Ishikawa (cell line): ENCODE results near the gene UCHL3.

Source experiments
- CEBPB ChIP-seq: IDR thresholded peaks from 2 replicates; pipeline ENCODE4 v1.6.1; 2012
- CREB1 ChIP-seq: IDR thresholded peaks from 2 replicates; pipeline ENCODE4 v1.6.1; 2012; ENCODE audit warnings: low read depth
- EGR1 ChIP-seq: IDR thresholded peaks from 2 replicates; pipeline ENCODE4 v1.6.1; 2012
- EP300 ChIP-seq: IDR thresholded peaks from 2 replicates; pipeline ENCODE4 v1.6.1; 2012; ENCODE audit warnings: borderline replicate concordance
- FOXM1 ChIP-seq: IDR thresholded peaks from 2 replicates; pipeline ENCODE4 v1.6.1; 2012; ENCODE audit warnings: low read depth, borderline replicate concordance
- MAX ChIP-seq: IDR thresholded peaks from 2 replicates; pipeline ENCODE4 v1.6.1; 2012
- NFIC ChIP-seq: IDR thresholded peaks from 2 replicates; pipeline ENCODE4 v1.6.1; 2012
- RAD21 ChIP-seq: IDR thresholded peaks from 2 replicates; pipeline ENCODE4 v1.6.1; 2012; ENCODE audit warnings: low read depth
- TAF1 ChIP-seq: IDR thresholded peaks from 2 replicates; pipeline ENCODE4 v1.6.1; 2012; ENCODE audit warnings: low read depth, mild to moderate bottlenecking
- TCF12 ChIP-seq: IDR thresholded peaks from 2 replicates; pipeline ENCODE4 v1.6.1; 2012; ENCODE audit warnings: low read depth
- TEAD4 ChIP-seq: IDR thresholded peaks from 2 replicates; pipeline ENCODE4 v1.6.1; 2012
- USF1 ChIP-seq: IDR thresholded peaks from 2 replicates; pipeline ENCODE4 v1.6.1; 2012
- YY1 ChIP-seq: IDR thresholded peaks from 2 replicates; pipeline ENCODE4 v1.6.1; 2012; ENCODE audit warnings: low read depth
- ZBTB7A ChIP-seq: IDR thresholded peaks from 2 replicates; pipeline ENCODE4 v1.6.1; 2012; ENCODE audit warnings: low read depth
- TF ChIP-seq, protein P1 (sequence below): IDR thresholded peaks from 2 replicates; pipeline ENCODE4 v1.6.1; 2012; ENCODE audit warnings: low read depth, mild to moderate bottlenecking

UCHL3 gene

GRCh38 chr13:75628801-75629200 is 79.2 kb downstream of the UCHL3 start:
- TF ChIP-seq EGR1 (no peak), RAD21 (no peak), TAF1 (no peak), CEBPB (no peak), MAX (no peak), CREB1 (no peak), TEAD4 (no peak), YY1 (no peak), TCF12 (no peak), ZBTB7A (no peak), NFIC (no peak), USF1 (no peak), FOXM1 (no peak), EP300 (no peak)
- TF ChIP-seq, protein P1, sequence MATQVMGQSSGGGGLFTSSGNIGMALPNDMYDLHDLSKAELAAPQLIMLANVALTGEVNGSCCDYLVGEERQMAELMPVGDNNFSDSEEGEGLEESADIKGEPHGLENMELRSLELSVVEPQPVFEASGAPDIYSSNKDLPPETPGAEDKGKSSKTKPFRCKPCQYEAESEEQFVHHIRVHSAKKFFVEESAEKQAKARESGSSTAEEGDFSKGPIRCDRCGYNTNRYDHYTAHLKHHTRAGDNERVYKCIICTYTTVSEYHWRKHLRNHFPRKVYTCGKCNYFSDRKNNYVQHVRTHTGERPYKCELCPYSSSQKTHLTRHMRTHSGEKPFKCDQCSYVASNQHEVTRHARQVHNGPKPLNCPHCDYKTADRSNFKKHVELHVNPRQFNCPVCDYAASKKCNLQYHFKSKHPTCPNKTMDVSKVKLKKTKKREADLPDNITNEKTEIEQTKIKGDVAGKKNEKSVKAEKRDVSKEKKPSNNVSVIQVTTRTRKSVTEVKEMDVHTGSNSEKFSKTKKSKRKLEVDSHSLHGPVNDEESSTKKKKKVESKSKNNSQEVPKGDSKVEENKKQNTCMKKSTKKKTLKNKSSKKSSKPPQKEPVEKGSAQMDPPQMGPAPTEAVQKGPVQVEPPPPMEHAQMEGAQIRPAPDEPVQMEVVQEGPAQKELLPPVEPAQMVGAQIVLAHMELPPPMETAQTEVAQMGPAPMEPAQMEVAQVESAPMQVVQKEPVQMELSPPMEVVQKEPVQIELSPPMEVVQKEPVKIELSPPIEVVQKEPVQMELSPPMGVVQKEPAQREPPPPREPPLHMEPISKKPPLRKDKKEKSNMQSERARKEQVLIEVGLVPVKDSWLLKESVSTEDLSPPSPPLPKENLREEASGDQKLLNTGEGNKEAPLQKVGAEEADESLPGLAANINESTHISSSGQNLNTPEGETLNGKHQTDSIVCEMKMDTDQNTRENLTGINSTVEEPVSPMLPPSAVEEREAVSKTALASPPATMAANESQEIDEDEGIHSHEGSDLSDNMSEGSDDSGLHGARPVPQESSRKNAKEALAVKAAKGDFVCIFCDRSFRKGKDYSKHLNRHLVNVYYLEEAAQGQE: no peak

DNA sequence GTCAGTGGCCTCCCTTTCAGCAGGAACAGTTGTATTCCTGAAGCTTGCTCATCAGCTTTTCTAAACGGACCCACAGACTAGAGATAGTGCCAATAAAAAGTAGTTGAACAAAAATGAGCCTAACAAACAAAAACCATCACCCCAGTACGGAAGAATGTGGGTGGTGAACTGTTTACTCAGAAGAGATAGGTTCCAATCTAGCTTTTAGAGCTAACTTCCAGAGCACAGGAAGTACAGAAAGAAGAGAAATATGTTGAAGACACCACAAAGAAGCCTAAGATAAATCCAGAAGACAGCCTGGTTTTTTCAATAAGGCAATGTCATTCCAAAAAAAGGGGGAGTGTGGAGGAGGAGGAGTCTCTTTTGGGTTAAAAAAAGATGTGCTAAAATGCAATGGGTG is 83.7 kb downstream of the UCHL3 start:
- TF ChIP-seq ZBTB7A (no peak), RAD21 (no peak)

GRCh38 chr13:75635101-75635827 is 85.7 kb downstream of the UCHL3 start:
- peak; percentile 91 for TF ChIP-seq MAX
- TF ChIP-seq EGR1: peak; percentile 93
- TF ChIP-seq USF1: no peak; the same call in 1 of the 2 replicates
- peak; percentile 93 for TF ChIP-seq ZBTB7A

GRCh38 chr13:75635828-75636435 is 86.3 kb downstream of the UCHL3 start, which contains the start of gene LMO7:
LMO7 (plus strand) TSS chr13:75636330; CDS start chr13:75636658, 328 bp downstream.
- TF ChIP-seq ZBTB7A: no peak
- no peak for TF ChIP-seq MAX
- TF ChIP-seq TEAD4: peak; percentile 96
- peak; percentile 81; the same call in 1 of the 2 replicates for TF ChIP-seq TCF12
- no peak for TF ChIP-seq CREB1
- TF ChIP-seq NFIC: peak; percentile 92
- TF ChIP-seq, protein P1: no peak
- TF ChIP-seq FOXM1: peak; percentile 67; the same call in 1 of the 2 replicates
- TF ChIP-seq EP300: peak; percentile 77

DNA sequence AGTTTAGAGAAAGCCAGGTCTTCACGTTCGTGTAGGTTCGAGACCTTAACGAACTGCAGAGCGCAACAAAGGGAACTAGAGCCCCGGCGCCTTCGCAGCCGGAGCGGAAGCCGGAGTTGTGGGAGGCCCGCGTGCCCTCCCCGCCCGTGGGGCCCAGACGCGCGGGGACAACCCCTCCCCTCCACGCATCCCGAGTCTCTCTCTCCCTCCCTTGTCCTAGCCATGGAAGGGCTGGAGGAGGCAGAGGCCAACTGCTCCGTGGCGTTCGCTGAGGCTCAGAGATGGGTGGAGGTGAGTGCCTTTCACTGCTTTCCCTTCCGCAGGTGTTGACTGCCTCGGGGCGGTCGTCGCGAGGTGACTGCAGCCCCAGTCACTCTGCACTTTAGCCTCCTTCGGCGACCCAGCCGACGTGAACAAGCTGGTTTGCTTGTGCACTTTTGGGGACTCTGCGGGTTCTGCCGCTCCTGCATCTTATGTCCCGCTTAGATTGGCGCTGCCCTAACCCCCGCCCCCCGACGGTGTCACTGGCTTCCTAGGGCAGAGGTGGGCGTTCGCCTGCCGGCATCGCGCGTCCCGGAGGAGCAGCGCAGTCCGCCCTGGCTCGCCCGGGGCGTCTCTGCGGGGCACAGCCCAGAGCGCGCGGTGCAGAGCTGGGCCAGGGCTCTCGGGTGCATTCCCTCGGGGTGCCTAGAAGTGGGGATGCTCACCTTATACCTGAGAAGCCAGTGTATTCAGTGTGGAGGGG is 87.0 kb downstream of the UCHL3 start:
- TF ChIP-seq FOXM1 (peak; percentile 18; the same call in 1 of the 2 replicates), RAD21 (no peak; the same call in 1 of the 2 replicates), YY1 (no peak), USF1 (0 out of 2 replicates have a peak, but pooled peaks have one; percentile 6), NFIC (no peak), ZBTB7A (no peak), CREB1 (no peak), EGR1 (peak; percentile 8; the same call in 1 of the 2 replicates), TCF12 (no peak), CEBPB (no peak), EP300 (no peak), MAX (peak; percentile 8), TAF1 (no peak), TEAD4 (no peak)
- TF ChIP-seq, protein P1: no peak
